GM19043 (cell line): ENCODE results near the gene MYCL.

Experiments used
- ATAC-seq: cut with Tn5 transposase; IDR thresholded peaks from one replicate; pipeline ENCODE4 v1.9.1; 2021; ENCODE audit warnings: low read depth; ENCODE audit not compliant: unreplicated experiment

The MYCL gene

GRCh38 chr1:39857126-39857878 is 44.4 kb downstream of the MYCL start:
- ATAC-seq: no peak

GRCh38 chr1:39854738-39855137 is 47.0 kb downstream of the MYCL start:
- ATAC-seq: no peak

- ATAC-seq: no peak
Measured at GRCh38 chr1:39854314-39854713, 47.4 kb downstream of the MYCL start.

- ATAC-seq: no peak
Measured at GRCh38 chr1:39852876-39853275, 48.8 kb downstream of the MYCL start.

- ATAC-seq: no peak
Measured at GRCh38 chr1:39852214-39852791, 49.4 kb downstream of the MYCL start.

- no peak for ATAC-seq
Measured at GRCh38 chr1:39850606-39851216, 51.0 kb downstream of the MYCL start.

GRCh38 chr1:39849203-39849602 is 52.5 kb downstream of the MYCL start:
- no peak for ATAC-seq

GRCh38 chr1:39847940-39848339 is 53.8 kb downstream of the MYCL start:
- ATAC-seq: no peak

- ATAC-seq: no peak
Measured at GRCh38 chr1:39846796-39847195, 54.9 kb downstream of the MYCL start.

- ATAC-seq: no peak
Measured at GRCh38 chr1:39845569-39846566, 55.8 kb downstream of the MYCL start.
